ENCODE data around the gene SRSF11.

- TF ChIP-seq POLR2A (IDR thresholded peaks at IDR 0.05) = no peak
- no peak for TF ChIP-seq CTCF (IDR thresholded peaks at IDR 0.05)
These were observed 7.5 kb downstream of the SRSF11 start for GRCh38 chr1:70228670-70229069.

Measured in gastroesophageal sphincter (tissue), 3 donors.